Mucosa of stomach (tissue), 1 donor: Measurements from ENCODE around the gene KRT78.
"Not testable (repeated sequence)": the region's sequence is repeated elsewhere in the genome, so short reads cannot be mapped to it uniquely, and the experiment has no call there.

Experiments used
- H3K27me3 ChIP-seq: one replicate; pipeline ENCODE4 v1.7.0; 2013; ENCODE audit warnings: mild to moderate bottlenecking, low read length; ENCODE audit not compliant: control insufficient read depth, insufficient read depth
- H3K36me3 ChIP-seq: one replicate; pipeline ENCODE4 v1.7.0; 2013; ENCODE audit warnings: low read length; ENCODE audit not compliant: control insufficient read depth, insufficient read depth
- H3K4me1 ChIP-seq: one replicate; pipeline ENCODE4 v1.7.0; 2013; ENCODE audit warnings: mild to moderate bottlenecking, low read length; ENCODE audit not compliant: control insufficient read depth, insufficient read depth
- H3K4me3 ChIP-seq: one replicate; pipeline ENCODE4 v1.7.0; 2013; ENCODE audit warnings: low read length
- H3K9ac ChIP-seq: one replicate; pipeline ENCODE4 v1.7.0; 2013; ENCODE audit warnings: mild to moderate bottlenecking, low read length, moderate library complexity
- H3K9me3 ChIP-seq: one replicate; pipeline ENCODE4 v1.7.0; 2013; ENCODE audit warnings: mild to moderate bottlenecking, low read length, moderate library complexity; ENCODE audit not compliant: control insufficient read depth
- donor health status: Pancreatic carcinoma.

KRT78 gene

GRCh38 chr12:52867152-52867551 is 18.4 kb upstream of the KRT78 start:
- Histone ChIP-seq H3K9me3 (no peaks in the 10 kb centered on the region), H3K36me3 (no peaks in the 10 kb centered on the region), H3K27me3 (no peaks in the 10 kb centered on the region), H3K4me1 (peaks cover 51% of the 10 kb centered on the region), H3K9ac (peak overlapping the region; percentile 37), H3K4me3 (no peak overlapping the region)

DNA sequence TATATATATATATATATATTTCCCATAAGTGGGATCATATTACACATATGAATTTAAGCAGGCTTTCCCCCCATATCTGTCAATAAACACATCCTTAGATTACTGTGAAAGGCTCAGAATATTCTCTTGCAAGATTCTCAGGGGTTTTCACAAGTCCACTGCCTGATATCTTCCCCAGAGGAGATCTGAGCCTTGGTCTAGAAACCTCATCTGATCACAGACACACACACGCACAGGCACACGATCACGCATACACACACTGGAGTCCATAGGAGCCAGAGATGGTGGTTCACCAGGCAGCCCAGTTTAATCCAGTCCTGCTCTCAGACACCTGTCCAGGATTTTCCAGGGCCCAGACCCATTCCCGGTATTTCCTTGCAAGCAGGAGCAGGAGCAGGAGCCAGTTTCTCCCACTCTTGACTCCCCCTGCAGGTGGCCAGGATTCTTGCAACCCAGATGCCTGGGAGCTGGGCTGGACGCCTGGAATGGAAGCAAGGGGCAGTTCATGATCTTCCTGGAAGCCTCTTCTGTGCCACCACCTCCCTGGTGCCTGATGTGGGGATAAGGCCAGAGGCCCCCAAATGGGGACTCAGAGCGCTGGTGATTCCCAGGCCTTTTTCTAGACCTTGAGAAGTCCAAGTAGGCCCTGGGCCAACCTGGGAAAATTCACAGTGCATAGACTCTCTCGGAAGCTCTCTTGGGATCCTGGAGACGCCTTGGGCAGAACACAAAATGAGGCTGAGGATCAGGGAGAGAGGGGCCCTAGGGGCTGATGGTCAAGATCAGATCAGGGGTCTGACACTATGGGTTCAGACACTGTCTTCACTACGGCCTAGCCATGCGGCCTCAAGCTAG is 16.5 kb upstream of the KRT78 start:
- Histone ChIP-seq H3K9ac (no peak overlapping the region), H3K4me3 (no peak overlapping the region), H3K4me1 (peaks cover 33% of the 10 kb centered on the region), H3K27me3 (no peaks in the 10 kb centered on the region), H3K36me3 (no peaks in the 10 kb centered on the region), H3K9me3 (no peaks in the 10 kb centered on the region)

- Histone ChIP-seq H3K4me1 (peaks cover 18% of the 10 kb centered on the region), H3K27me3 (no peaks in the 10 kb centered on the region), H3K9ac (no peak overlapping the region), H3K36me3 (no peaks in the 10 kb centered on the region), H3K4me3 (no peak overlapping the region), H3K9me3 (no peaks in the 10 kb centered on the region)
Measured at GRCh38 chr12:52862023-52862422, 13.2 kb upstream of the KRT78 start.

DNA sequence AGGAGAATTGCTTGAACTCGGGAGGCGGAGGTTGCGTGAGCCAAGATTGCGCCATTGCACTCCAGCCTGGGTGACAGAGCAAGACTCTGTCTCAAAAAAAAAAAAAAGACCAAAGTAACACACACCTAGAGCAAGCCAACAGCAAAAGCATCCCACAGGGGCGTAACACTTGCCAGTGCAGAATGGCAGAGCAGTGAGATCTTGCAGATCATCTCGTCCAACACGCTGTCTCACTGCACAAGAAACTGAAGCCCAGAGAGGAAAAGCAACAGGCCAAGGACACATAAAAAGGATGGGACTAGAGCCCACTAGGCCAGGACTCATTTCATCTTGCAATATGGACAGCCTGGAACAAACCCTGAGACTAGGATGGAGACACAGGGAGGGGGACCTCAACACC is 12.7 kb upstream of the KRT78 start:
- H3K9me3 ChIP-seq = no peaks in the 10 kb centered on the region
- H3K9ac ChIP-seq = no peak overlapping the region
- peaks cover 14% of the 10 kb centered on the region for H3K4me1 ChIP-seq
- no peak overlapping the region for H3K4me3 ChIP-seq
- H3K27me3 ChIP-seq = no peaks in the 10 kb centered on the region
- no peaks in the 10 kb centered on the region for H3K36me3 ChIP-seq

- no peak overlapping the region for H3K4me3 ChIP-seq
- H3K4me1 ChIP-seq = peaks cover 9% of the 10 kb centered on the region
- no peaks in the 10 kb centered on the region for H3K27me3 ChIP-seq
Measured at GRCh38 chr12:52860102-52860823, 11.5 kb upstream of the KRT78 start.

DNA sequence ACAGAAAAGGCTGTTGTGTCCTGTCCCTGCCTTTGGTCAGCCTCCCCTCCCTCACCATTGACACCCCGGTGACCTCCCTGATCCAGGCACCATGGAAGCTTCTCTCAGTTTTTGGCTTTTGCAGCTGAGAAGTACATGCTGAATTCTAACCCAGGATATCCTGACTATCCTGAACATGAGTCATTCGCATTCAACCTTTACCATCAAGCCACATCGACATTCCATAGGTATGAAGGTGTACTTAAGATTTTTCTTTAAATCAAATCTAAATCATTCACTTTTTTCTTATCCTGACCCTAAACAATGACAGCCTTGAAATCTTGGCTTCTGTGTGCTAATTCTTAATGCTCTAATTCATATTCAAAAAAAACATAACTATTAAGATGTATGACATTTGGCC is 8.7 kb upstream of the KRT78 start:
- Histone ChIP-seq H3K9me3 (no peaks in the 10 kb centered on the region), H3K4me1 (peaks cover 9% of the 10 kb centered on the region)

More at GRCh38 chr12:52860102-52860823, 11.5 kb upstream of the KRT78 start:
- no peaks in the 10 kb centered on the region for H3K36me3 ChIP-seq
- H3K9me3 ChIP-seq = no peaks in the 10 kb centered on the region
- H3K9ac ChIP-seq = no peak overlapping the region

DNA sequence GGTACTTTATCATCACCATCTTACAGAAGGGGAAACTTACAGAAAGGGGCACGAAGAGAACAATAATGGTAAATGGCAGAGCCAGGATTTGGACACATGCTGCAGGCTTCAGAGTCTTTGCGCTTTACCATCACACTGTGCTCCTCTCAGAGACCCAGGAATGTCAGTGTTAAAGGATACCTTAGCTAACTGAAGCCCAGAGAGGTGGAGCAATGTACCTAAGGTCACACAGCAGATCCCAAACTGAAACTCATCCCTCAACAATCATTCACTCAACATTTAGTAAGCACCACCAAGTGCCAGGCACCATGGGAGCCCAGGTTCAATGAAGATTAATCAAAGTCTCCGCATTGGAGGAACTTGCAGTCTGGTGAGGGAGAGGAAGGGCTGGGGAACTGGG is 8.0 kb upstream of the KRT78 start:
- Histone ChIP-seq H3K4me1 (peaks cover 9% of the 10 kb centered on the region), H3K9ac (no peak overlapping the region), H3K4me3 (no peak overlapping the region), H3K9me3 (no peaks in the 10 kb centered on the region), H3K27me3 (peaks cover 3% of the 10 kb centered on the region), H3K36me3 (no peaks in the 10 kb centered on the region)

More for the DNA sequence above, 8.7 kb upstream of the KRT78 start:
- Histone ChIP-seq H3K36me3 (no peaks in the 10 kb centered on the region), H3K4me3 (no peak overlapping the region), H3K9ac (no peak overlapping the region), H3K27me3 (peaks cover 3% of the 10 kb centered on the region)

DNA sequence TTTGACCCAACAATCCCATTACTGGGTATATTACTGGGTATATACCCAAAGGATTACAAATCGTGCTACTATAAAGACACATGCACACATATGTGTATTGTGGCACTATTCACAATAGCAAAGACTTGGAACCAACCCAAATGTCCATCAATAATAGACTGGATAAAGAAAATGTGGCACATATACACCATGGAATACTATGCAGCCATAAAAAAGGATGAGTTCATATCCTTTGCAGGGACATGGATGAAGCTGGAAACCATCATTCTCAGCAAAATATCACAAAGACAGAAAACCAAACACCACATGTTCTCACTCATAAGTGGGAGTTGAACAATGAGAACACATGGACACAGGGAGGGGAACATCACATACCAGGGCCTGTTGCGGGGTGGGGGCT is 7.3 kb upstream of the KRT78 start:
- not testable (repeated sequence) for H3K4me1 ChIP-seq

DNA sequence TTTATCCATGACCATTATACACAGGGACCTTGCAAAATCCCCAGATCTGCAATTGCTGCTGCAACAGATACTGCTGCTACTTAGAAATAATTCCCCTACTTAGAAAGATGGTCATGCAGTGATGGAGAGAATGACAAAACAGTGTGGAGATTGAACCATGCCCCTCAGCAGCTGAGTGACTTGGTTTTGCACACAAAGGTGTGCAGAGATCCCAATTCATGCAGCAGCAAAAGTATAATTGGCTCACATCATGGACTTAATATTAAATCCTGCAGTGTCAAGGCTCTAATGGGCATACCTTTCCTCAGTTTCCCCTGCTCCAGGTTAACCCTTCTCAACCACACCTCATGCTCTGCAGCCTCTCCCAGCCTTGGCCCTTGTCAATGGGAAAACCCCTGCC is 3.0 kb upstream of the KRT78 start:
- Histone ChIP-seq H3K4me3 (no peak overlapping the region), H3K27me3 (peaks cover 7% of the 10 kb centered on the region), H3K4me1 (no peaks in the 10 kb centered on the region), H3K36me3 (no peaks in the 10 kb centered on the region), H3K9ac (no peak overlapping the region), H3K9me3 (no peaks in the 10 kb centered on the region)

More for the DNA sequence above, 7.3 kb upstream of the KRT78 start:
- H3K9ac ChIP-seq, H3K9me3 ChIP-seq, H3K4me3 ChIP-seq, H3K36me3 ChIP-seq, H3K27me3 ChIP-seq: not testable (repeated sequence)

GRCh38 chr12:52850681-52851080 is 1.9 kb upstream of the KRT78 start:
- Histone ChIP-seq H3K36me3 (no peaks in the 10 kb centered on the region), H3K9me3 (no peaks in the 10 kb centered on the region), H3K27me3 (peaks cover 7% of the 10 kb centered on the region), H3K4me1 (no peaks in the 10 kb centered on the region), H3K4me3 (no peak overlapping the region), H3K9ac (no peak overlapping the region)

- Histone ChIP-seq H3K9ac (no peak overlapping the region), H3K9me3 (no peaks in the 10 kb centered on the region), H3K36me3 (no peaks in the 10 kb centered on the region), H3K4me3 (no peak overlapping the region), H3K27me3 (peaks cover 7% of the 10 kb centered on the region), H3K4me1 (no peaks in the 10 kb centered on the region)
Measured at GRCh38 chr12:52849511-52849910, 717 bp upstream of the KRT78 start.

GRCh38 chr12:52847335-52848102 is 1.3 kb downstream of the KRT78 start:
- Histone ChIP-seq H3K27me3 (peaks cover 4% of the 10 kb centered on the region), H3K9ac (no peak overlapping the region), H3K36me3 (no peaks in the 10 kb centered on the region), H3K4me3 (no peak overlapping the region), H3K9me3 (no peaks in the 10 kb centered on the region), H3K4me1 (no peaks in the 10 kb centered on the region)
